Measurements from ENCODE around the gene SEZ6L.
A peak's percentile ranks its signal among the peaks of the same experiment; 100 is the strongest.

Gene SEZ6L

DNA sequence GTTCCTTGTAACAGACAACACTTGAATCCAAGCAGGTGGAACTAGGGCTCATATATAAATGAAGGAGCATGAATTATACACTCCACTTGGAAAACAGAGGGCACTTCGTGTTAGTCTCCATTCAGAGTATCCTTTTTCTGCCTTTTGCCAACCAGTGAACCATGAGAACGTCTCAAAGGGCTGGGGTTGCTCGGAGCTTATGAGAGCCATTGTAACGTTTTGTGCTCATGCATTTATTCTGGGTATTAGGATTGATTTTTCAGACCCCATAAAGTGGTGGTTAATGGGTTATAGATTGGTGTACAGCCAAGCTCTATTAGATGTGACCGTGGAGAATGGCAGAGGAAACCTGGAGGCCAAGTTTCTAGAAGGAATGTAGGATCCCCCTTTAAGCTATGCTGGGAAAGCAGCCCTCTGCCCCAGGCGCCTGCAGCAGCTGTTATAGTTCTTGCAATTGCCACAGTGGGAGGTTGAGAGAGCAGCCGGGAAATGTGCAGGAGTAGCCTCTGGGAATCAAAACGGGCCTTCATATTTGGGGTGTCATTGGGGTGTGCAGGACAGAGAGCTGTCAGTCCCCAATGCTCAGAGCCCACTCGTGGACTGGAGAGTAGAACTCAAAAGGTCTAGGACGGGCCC lies 205.2 kb downstream of the SEZ6L start:
- DNase-seq (ENCODE audit: low spot score), result no peak
- in situ Hi-C loops (cut with MboI; ENCODE audit: low pct_unique_long_range_greater_than_20kb, low sequenced_read_pairs, unreplicated experiment), result no loop called here
- TF ChIP-seq, protein P1, sequence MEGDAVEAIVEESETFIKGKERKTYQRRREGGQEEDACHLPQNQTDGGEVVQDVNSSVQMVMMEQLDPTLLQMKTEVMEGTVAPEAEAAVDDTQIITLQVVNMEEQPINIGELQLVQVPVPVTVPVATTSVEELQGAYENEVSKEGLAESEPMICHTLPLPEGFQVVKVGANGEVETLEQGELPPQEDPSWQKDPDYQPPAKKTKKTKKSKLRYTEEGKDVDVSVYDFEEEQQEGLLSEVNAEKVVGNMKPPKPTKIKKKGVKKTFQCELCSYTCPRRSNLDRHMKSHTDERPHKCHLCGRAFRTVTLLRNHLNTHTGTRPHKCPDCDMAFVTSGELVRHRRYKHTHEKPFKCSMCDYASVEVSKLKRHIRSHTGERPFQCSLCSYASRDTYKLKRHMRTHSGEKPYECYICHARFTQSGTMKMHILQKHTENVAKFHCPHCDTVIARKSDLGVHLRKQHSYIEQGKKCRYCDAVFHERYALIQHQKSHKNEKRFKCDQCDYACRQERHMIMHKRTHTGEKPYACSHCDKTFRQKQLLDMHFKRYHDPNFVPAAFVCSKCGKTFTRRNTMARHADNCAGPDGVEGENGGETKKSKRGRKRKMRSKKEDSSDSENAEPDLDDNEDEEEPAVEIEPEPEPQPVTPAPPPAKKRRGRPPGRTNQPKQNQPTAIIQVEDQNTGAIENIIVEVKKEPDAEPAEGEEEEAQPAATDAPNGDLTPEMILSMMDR (IDR thresholded peaks at IDR 0.05; ENCODE audit: extremely low read depth, insufficient read depth, missing control alignments), result no peak

GRCh38 chr22:26377170-26377830 lies 208.0 kb downstream of the SEZ6L start:
- TF ChIP-seq, protein P1 (IDR thresholded peaks at IDR 0.05; ENCODE audit: extremely low read depth, insufficient read depth, missing control alignments), result peak; percentile 28
- in situ Hi-C loops (cut with MboI; ENCODE audit: low pct_unique_long_range_greater_than_20kb, low sequenced_read_pairs, unreplicated experiment), result no loop called here
- no peak for DNase-seq (ENCODE audit: low spot score)

DNA sequence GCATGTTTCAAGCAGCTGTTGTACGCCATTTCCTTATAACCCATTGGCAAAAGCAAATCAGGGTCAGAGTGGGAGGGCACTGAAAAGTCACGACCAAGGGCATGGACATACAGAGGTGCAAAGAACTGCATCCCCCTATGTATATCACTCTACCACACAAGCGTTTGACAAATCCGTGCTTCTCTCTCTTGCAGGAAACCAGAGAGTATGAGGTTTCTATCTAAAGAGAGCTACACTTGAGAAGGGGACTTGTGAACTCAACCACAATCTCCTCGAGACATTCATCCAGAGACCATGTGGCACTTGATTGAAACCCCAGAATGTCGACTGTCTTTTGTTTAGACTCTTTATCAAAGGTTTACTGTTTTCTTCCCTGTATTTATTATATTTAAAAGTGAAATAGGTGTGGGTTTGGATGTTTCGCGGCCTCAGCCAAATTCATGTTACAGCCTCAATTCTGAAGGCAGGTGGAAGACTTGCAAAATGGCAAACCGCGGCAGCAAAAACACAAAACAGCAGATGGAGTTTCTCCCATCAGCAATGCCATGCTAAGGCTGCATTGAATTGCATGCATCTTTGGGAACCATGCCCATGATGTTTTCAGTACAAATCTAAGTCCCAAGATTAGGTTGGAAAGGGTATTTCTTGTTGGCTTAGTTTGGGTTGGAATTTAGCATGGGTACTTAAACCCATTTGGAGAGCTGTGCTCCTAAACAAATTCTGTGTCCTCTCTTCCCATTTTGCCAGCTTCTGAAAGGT lies 211.0 kb downstream of the SEZ6L start:
- TF ChIP-seq, protein P1 (IDR thresholded peaks at IDR 0.05; ENCODE audit: extremely low read depth, insufficient read depth, missing control alignments), result no peak
- in situ Hi-C loops (cut with MboI; ENCODE audit: low pct_unique_long_range_greater_than_20kb, low sequenced_read_pairs, unreplicated experiment), result no loop called here
- DNase-seq (ENCODE audit: low spot score), result no peak

- in situ Hi-C loops (cut with MboI; ENCODE audit: low pct_unique_long_range_greater_than_20kb, low sequenced_read_pairs, unreplicated experiment), result no loop called here
- TF ChIP-seq, protein P1 (IDR thresholded peaks at IDR 0.05; ENCODE audit: extremely low read depth, insufficient read depth, missing control alignments), result no peak
- DNase-seq (ENCODE audit: low spot score), result no peak
Observed at GRCh38 chr22:26382782-26383181, 213.5 kb downstream of the SEZ6L start.

- DNase-seq (ENCODE audit: low spot score), result no peak
- TF ChIP-seq, protein P1 (IDR thresholded peaks at IDR 0.05; ENCODE audit: extremely low read depth, insufficient read depth, missing control alignments), result no peak
- in situ Hi-C loops (cut with MboI; ENCODE audit: low pct_unique_long_range_greater_than_20kb, low sequenced_read_pairs, unreplicated experiment), result no loop called here
Observed at GRCh38 chr22:26383968-26384556, 214.8 kb downstream of the SEZ6L start.

DNA sequence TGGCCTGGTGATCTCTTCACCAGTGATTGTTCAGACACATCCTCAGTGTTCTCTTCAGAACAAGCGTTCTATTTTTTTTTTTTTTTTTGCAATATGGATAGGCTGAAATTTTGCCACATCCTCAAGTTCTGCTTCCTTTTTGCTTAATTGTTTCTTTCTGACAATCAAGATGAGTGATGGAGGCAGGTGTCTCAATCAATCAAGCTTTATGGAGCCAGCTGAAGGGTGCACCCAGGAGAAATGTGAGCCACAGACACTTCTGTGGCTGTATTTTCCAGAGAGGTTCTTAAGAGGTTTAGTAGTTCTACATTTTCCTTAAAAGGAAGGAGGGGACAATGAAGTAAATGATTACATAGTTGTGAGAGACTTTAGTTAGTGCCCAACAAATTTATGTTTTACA lies 215.9 kb downstream of the SEZ6L start:
- DNase-seq (ENCODE audit: low spot score), result no peak
- in situ Hi-C loops (cut with MboI; ENCODE audit: low pct_unique_long_range_greater_than_20kb, low sequenced_read_pairs, unreplicated experiment), result no loop called here
- TF ChIP-seq, protein P1 (IDR thresholded peaks at IDR 0.05; ENCODE audit: extremely low read depth, insufficient read depth, missing control alignments), result no peak
